SJCRH30 (cell line): ENCODE results near the gene WBP11. TPM values are rescaled to one million over a fixed set of nuclear protein-coding genes. Genes with fewer than 3 reads are reported as not detected.
A peak's percentile ranks its signal among the peaks of the same experiment; 100 is the strongest.

ENCODE experiments used
- DNase-seq, 2 experiments: peaks; one replicate each; pipeline ENCODE4 v3.0.0-alpha.2; 2015 to 2020
- H3K27ac ChIP-seq: fragments of 250-450 bp; sonication (Bioruptor Pico); 2 replicates; pipeline ENCODE4 v1.5.1; 2020; ENCODE audit warnings: mild to moderate bottlenecking, moderate library complexity
- H3K27me3 ChIP-seq: fragments of 250-450 bp; sonication (Bioruptor Pico); 2 replicates; pipeline ENCODE4 v1.5.1; 2020; ENCODE audit warnings: mild to moderate bottlenecking, moderate library complexity
- H3K36me3 ChIP-seq: fragments of 250-450 bp; sonication (Bioruptor Pico); 2 replicates; pipeline ENCODE4 v1.5.1; 2020; ENCODE audit warnings: mild to moderate bottlenecking, moderate library complexity
- H3K4me1 ChIP-seq: fragments of 250-450 bp; sonication (Bioruptor Pico); 2 replicates; pipeline ENCODE4 v1.5.1; 2020; ENCODE audit warnings: mild to moderate bottlenecking, moderate library complexity
- H3K4me3 ChIP-seq: fragments of 250-450 bp; sonication (Bioruptor Pico); 2 replicates; pipeline ENCODE4 v1.5.1; 2020; ENCODE audit warnings: mild to moderate bottlenecking, moderate library complexity
- H3K9me3 ChIP-seq: fragments of 250-450 bp; sonication (Bioruptor Pico); replicated peaks from 2 replicates; pipeline ENCODE4 v1.5.1; 2020; ENCODE audit warnings: mild to moderate bottlenecking, moderate library complexity
- total RNA-seq: library from RNA; depleted of rRNA; stranded (reverse); fragments of >200 nt; shearing (Covaris generic); gene quantifications from 2 replicates; pipeline ENCODE4 v1.2.3, GENCODE V29; 2014; rRNA removed

Gene WBP11
- 50.6 and 65.1 TPM in 2 replicates for total RNA-seq

DNA sequence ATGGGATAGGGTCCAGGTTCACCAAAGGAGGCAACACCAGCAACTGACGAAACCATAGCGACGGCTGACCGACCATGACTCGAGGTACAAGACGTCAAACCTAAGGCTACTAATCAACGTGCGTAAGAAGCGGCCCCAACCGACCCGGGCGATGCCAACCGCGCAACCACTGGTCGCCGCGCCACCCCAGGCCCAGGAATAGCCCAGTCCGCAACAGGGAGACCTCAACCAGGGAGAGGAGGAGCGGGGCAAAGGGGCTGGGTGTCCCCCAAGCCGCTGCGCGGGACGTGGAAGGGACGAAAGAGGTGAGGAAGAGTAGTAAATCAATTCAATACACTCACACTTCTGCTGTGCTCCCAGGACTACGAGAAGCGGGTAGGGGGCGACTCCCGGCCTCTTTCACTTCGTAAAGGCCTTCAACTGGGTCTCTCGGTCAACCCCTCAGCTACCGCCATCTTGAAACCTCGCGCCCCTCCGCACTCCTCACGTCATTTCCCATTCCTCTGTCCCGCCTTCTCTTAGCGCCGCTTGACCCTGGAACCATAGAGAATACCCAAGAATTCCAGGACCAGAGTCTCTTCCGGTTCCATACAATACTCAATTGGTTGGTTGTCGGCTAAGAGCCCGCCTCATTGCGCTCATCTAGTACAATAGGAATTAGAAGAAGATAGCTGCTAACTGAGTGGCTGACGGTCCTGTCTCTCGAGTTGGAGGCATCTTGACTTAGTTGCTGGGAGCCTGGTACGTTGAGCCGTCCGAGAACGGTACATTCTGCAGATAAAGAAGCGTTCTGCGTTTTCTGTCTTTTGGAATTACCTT is at the start of gene WBP11, which contains the start of gene C12orf60:
Gene WBP11 (minus strand): TSS at position 468 of the 819 bp plus-strand sequence. CDS start 2,095 bp downstream, outside the sequence.
Gene C12orf60 (plus strand): TSS at position 660 of the 819 bp plus-strand sequence. CDS start 19,266 bp downstream, outside the sequence.
- peaks cover 28% of the 10 kb centered on the region for H3K36me3 ChIP-seq
- H3K27ac ChIP-seq: peak within 1 kb of the TSS; percentile 90
- no peaks in the 10 kb centered on the region for H3K9me3 ChIP-seq
- H3K4me3 ChIP-seq: peak within 1 kb of the TSS; percentile 95
- peak; percentile 95 to 98 for DNase-seq
- H3K27me3 ChIP-seq: no peaks in the 10 kb centered on the region
- H3K4me1 ChIP-seq: peaks cover 13% of the 10 kb centered on the region

DNA sequence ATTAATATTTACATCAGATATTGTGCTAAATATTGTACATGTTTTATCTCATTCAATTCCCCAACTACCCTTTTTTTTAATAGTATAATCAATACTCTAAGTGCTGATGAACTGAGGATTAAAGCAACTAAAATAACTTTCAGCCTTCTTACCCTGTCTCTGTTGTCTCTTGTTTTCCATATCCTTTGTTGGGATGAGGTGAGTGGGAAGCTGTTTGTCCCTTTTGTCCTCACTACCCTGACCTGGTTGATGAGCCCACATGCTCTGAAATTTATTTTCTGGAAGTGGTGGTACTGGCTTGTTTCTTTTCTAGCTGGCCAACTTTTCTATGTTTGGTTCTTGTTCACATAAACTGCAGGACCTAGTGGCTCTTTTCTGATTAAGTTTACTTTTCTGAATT is 49.6 kb upstream of the WBP11 start:
- peaks cover 8% of the 10 kb centered on the region for H3K4me1 ChIP-seq
- H3K4me3 ChIP-seq: no peak overlapping the region
- DNase-seq: no peak
- no peaks in the 10 kb centered on the region for H3K27me3 ChIP-seq
- H3K27ac ChIP-seq: no peak overlapping the region
- H3K9me3 ChIP-seq: peaks cover 3% of the 10 kb centered on the region; the same call in 1 of the 2 replicates
- no peaks in the 10 kb centered on the region for H3K36me3 ChIP-seq

DNA sequence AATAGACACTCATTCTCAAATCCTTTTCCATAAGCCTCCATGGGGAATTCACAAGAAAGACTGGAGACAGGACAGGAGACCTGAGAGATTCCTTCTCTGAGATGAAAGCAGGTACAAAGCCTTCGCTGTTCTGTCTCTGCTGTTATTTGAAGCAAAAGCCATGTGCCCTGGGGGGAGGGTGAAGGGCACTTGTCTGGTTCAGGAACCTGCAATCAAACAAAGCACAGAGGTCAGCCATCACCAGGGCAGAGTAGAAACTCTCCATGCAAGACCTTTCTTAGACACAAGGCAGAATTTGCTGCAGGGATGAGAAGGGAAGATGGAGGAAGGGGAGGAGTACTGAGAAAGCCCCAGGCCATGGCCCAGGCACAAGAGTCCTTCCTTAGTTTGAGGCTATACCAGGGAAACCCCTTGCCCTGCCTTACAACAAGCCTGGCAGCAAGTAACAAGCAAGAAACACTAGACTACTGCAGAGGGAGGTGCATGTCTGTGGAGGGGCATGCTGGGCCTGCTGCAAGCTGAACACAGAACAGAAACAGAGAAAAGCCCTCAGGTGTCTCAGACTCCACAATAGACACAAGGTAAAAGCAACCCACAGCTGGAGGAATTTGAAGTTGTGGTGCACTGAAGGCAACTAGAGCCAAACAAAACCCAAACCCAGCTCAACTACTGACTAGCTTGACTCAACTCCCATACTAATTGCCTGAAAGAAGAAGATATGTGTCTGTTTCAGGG is 47.8 kb upstream of the WBP11 start:
- no peaks in the 10 kb centered on the region for H3K9me3 ChIP-seq
- H3K4me1 ChIP-seq: peaks cover 8% of the 10 kb centered on the region
- no peak overlapping the region for H3K27ac ChIP-seq
- H3K36me3 ChIP-seq: no peaks in the 10 kb centered on the region
- H3K27me3 ChIP-seq: no peaks in the 10 kb centered on the region
- H3K4me3 ChIP-seq: no peak overlapping the region
- DNase-seq: no peak

DNA sequence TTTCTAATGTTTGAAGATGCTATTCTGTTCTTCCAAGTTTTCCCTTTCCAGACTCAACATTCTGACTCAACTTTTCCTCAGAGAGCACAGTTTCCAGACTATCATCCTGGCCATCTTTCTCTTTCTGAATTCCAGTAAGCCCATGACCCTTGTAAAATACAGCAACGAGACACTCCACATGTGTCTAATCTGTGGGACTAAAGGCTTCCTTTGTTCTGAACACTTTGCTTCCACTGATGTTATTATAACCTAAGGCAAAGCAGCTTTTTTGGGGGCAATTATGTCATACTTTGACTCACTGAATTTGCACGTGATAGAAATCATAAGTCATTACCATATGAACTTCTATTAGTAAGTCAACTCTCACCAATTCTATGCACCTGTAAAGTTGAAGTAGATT is 46.4 kb upstream of the WBP11 start:
- DNase-seq: peak; percentile 13 to 63
- no peak overlapping the region; the same call in 1 of the 2 replicates for H3K27ac ChIP-seq

DNA sequence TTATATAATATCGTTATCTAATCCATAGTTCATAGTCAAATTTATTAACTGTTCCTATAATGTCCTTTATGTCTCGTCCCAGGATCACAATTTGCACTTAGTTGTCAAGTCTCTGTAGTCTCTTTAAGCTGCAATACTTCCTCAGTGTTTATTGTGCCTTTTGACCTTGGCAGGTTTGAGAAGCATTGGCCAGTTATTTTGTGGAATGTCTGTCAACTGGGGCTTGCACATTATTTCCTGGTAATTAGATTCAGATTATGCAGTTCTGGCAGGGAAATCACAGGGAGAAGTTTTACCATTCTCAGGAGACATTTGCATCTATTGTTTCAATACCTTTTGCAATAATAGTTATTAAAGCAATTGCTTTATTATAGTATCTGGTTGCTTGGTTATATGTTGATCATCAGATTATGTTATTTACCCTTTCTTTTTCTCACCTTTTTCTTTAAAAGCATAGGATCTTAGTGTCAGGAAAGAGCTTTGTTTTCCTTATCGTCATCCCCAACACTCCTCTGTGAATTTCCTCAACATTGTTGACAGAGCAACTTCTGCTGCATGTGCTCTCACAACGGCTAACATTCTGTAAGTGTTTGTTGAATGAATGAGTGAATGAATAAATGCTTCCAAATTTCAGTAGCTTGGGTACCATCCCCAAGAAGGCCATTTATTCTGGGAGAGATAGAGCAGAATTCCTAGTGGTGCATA is 43.8 kb upstream of the WBP11 start:
- Histone ChIP-seq H3K4me1 (peaks cover 8% of the 10 kb centered on the region), H3K27ac (no peak overlapping the region), H3K36me3 (no peaks in the 10 kb centered on the region), H3K27me3 (no peaks in the 10 kb centered on the region), H3K4me3 (no peak overlapping the region), H3K9me3 (no peaks in the 10 kb centered on the region)
- no peak for DNase-seq

More for the DNA sequence above, 46.4 kb upstream of the WBP11 start:
- no peaks in the 10 kb centered on the region for H3K27me3 ChIP-seq
- no peak overlapping the region for H3K4me3 ChIP-seq
- peaks cover 8% of the 10 kb centered on the region for H3K4me1 ChIP-seq
- no peaks in the 10 kb centered on the region for H3K36me3 ChIP-seq
- H3K9me3 ChIP-seq: no peaks in the 10 kb centered on the region

DNA sequence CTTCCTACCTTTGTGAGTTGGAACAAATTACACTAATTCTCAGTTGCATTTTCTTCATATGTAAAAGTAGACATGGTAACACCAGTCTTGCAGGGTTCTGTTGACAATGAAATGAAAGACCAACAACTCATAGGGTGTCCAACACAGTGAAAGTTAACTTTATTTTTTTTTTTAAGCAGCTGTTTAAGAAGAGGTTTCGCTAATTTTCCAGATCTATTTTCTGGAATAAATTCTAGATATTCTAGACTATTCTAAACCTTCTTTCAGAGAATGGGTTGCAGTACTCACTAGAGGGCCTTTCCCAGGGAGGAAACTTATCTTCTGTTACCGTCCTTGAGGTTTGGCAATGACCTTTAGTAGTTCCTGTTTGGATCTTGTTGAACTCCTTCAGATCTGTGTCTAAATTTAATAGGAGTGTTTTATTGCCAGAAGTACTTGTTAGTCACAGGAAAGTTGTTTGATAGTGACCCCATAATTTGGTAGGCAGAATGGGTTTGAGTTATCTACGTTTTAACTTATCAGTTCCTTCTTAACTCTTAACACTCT is 42.8 kb upstream of the WBP11 start:
- Histone ChIP-seq H3K27me3 (no peaks in the 10 kb centered on the region), H3K27ac (no peak overlapping the region), H3K4me1 (peaks cover 8% of the 10 kb centered on the region), H3K9me3 (no peaks in the 10 kb centered on the region), H3K36me3 (no peaks in the 10 kb centered on the region), H3K4me3 (no peak overlapping the region)
- no peak for DNase-seq

DNA sequence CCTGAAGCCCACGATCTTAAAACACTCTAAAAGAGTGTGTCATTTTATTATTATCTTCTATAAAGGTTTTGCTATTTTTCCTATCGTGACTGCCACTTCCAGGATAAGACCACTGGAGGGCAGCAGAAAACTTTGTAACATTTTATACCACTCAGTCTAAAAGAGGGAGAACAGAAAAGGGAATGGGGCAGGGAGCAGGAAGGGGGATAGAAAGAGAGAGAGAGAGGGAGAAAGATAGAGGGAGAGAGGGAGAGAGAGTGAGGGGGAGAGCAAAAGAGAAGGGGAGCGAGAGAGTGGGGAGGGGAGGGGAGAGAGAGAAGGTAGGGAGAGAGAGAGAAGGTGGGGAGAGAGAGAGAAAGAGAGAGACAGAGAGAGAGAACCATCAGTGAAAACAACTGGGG is 42.1 kb upstream of the WBP11 start:
- Histone ChIP-seq H3K27ac (no peak overlapping the region), H3K27me3 (no peaks in the 10 kb centered on the region), H3K4me1 (peaks cover 8% of the 10 kb centered on the region), H3K36me3 (no peaks in the 10 kb centered on the region), H3K4me3 (no peak overlapping the region), H3K9me3 (no peaks in the 10 kb centered on the region)
- DNase-seq: peak; percentile 39 to 78

DNA sequence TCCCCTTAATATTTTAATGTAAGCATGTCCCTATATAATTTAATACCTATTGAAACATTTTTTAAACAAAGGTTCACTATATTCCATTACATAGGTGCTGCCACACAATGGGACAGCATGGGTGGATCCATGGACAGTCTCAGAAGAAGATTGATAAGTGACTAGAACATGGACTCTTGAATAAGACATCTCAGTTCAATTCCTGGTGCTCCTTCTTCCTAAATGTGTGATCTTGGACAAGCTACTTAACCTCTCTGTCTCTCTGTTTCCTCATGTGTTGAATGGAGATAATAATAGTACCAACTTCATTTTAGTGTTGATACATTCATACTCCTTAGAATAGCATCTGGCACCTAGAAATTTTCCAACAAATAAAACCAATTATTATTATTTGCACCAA is 41.1 kb upstream of the WBP11 start:
- peaks cover 1% of the 10 kb centered on the region; the same call in 1 of the 2 replicates for H3K4me1 ChIP-seq
- no peak overlapping the region for H3K4me3 ChIP-seq
- H3K36me3 ChIP-seq: no peaks in the 10 kb centered on the region
- no peak for DNase-seq
- H3K27me3 ChIP-seq: no peaks in the 10 kb centered on the region
- H3K9me3 ChIP-seq: no peaks in the 10 kb centered on the region
- no peak overlapping the region for H3K27ac ChIP-seq

DNA sequence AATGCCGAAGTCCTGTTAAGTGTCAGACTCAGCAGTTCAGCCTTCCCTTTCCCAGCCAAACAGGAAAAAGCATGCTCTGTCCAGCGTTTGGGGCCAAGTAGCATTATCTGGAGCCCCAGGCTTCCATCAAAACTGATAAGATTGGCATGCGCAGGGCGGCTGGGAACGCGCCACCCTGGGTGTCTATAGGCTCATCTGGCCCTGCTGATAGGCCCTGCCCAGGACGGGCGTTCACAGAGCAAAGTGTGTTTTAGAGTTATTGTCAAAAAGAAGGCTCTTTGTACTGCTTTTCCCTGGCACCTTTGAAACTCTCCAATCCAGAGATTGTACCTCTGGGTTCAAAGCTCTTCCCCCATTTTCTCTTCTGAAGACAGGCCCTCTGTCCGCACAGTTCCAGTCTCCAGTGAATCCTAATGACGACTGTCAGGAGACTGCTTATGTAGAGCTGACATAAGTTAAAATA is 40.2 kb upstream of the WBP11 start, which contains the start of gene ART4:
Gene ART4 (minus strand): TSS at position 102 of the 463 bp plus-strand sequence. CDS start 413 bp downstream, outside the sequence.
- DNase-seq: no peak
- Histone ChIP-seq H3K27me3 (no peaks in the 10 kb centered on the region), H3K27ac (no peak within 1 kb of the TSS), H3K9me3 (no peaks in the 10 kb centered on the region), H3K4me3 (no peak within 1 kb of the TSS), H3K4me1 (no peaks in the 10 kb centered on the region), H3K36me3 (no peaks in the 10 kb centered on the region)

DNA sequence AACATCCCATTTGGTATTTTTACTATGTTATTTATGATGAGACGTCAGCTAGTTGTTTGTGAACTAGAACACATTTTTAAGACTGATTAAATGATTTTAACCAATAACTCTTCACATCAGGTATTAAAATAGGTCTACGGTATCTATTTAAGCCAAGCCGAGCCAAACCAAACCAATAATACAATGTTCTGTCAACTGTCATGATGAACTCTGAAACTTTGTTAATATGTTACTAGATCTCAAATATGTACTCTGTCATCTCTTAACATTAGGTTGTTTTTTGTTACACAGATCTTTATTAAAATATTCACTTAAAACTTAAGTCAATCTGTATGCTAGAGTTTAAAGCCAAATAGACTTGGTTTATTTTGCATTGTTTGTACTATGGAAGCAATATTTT is 39.0 kb upstream of the WBP11 start:
- H3K27ac ChIP-seq: no peak overlapping the region

DNA sequence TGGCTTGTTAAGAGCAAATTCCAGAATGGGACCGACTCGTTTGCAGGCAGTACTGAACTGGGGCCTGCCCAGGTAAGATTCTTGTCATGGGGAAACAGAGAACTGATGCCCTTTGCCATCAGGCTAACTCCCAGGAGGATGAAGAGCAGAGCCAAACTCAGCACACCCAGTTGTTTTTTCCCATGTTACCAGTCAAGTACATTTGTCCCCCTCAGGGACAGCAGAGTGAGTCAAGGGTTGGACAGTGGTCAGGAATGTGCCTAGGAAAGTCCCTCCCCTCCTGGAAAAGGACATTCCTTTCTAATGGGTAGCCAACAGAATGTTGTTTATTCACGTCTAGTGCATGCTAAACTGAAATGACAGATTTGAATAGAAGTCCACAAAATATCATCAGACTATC is 38.5 kb upstream of the WBP11 start:
- DNase-seq: peak in 1 of 2 experiments; percentile 3
- Histone ChIP-seq H3K9me3 (no peaks in the 10 kb centered on the region), H3K4me1 (no peaks in the 10 kb centered on the region), H3K27me3 (no peaks in the 10 kb centered on the region), H3K36me3 (no peaks in the 10 kb centered on the region), H3K4me3 (no peak overlapping the region), H3K27ac (no peak overlapping the region)

More for the DNA sequence above, 39.0 kb upstream of the WBP11 start:
- Histone ChIP-seq H3K4me1 (no peaks in the 10 kb centered on the region), H3K27me3 (no peaks in the 10 kb centered on the region), H3K9me3 (no peaks in the 10 kb centered on the region), H3K36me3 (no peaks in the 10 kb centered on the region), H3K4me3 (no peak overlapping the region)
- DNase-seq: no peak

DNA sequence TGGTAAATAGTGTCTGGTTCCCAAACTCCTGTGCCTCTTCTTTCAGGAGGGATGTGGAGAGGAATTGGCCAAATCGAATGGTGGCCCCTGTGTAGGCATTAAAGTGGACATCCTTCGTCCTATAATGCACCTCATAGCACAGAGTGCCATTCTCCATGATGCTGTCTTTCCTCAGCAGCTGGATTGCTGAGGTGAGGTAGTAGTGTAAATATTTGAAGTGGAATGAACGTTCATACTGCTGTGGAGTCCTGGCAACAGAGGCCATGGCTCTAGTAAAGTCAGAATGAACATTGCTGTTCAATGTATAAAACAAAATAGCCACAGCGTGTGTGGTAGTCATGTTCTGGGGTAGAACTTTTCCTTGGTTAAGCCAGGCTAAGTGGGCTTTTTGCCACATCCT is 37.3 kb upstream of the WBP11 start:
- no peak for DNase-seq

DNA sequence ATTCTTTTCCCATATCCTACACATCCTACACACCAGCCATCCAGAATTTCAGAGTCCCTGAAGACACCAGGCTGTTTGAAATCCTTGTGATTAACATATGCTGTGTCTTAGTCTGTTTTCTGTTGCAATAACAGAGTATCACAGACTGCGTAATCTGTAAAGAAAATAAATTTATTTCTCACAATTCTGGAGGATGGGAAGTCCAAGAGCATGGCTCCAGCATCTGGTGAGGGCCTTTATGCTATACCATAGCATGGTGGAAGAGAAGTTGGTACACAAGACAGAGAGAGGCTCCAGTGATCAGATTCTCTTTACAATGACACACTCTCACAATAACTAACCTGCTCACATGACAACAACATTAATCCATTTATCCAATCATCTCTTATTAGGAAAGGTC is 36.0 kb upstream of the WBP11 start:
- H3K36me3 ChIP-seq: no peaks in the 10 kb centered on the region
- H3K27ac ChIP-seq: no peak overlapping the region
- H3K27me3 ChIP-seq: no peaks in the 10 kb centered on the region
- H3K4me3 ChIP-seq: no peak overlapping the region
- no peaks in the 10 kb centered on the region for H3K9me3 ChIP-seq
- no peak for DNase-seq
- no peaks in the 10 kb centered on the region for H3K4me1 ChIP-seq

More for the DNA sequence above, 37.3 kb upstream of the WBP11 start:
- Histone ChIP-seq H3K27ac (no peak overlapping the region), H3K9me3 (no peaks in the 10 kb centered on the region), H3K4me1 (no peaks in the 10 kb centered on the region), H3K27me3 (no peaks in the 10 kb centered on the region), H3K4me3 (no peak overlapping the region), H3K36me3 (no peaks in the 10 kb centered on the region)
